GM19397 (cell line): ENCODE data around the gene ZNF195.
"Not testable (repeated sequence)": the region's sequence is repeated elsewhere in the genome, so short reads cannot be mapped to it uniquely, and the experiment has no call there.

ENCODE experiments used
- ATAC-seq: cut with Tn5 transposase; IDR thresholded peaks from one replicate; pipeline ENCODE4 v1.9.1; 2021; ENCODE audit warnings: mild to moderate bottlenecking, moderate library complexity; ENCODE audit not compliant: unreplicated experiment

Gene ZNF195

DNA sequence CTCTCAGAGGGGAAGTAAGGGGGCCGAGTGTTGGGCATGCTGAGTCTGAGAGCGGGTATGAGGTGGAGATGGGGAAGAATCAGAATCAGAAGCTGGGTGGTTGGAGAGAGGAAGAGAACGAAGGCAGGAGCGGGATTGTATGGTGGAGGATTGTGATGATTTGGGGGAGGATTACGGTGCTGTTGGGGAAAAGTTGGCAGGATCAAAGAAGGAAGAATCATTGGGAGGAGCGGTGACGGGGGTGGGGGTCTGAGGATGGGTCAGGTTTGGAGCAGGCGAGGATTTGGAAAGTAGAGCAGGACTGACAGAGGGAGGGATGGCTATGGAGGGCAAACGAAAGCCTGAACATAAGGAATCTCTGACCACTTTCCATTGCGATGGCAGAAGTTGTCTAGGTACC lies 22.1 kb downstream of the ZNF195 start:
- ATAC-seq, result no peak

- ATAC-seq, result no peak
Observed at GRCh38 chr11:3353066-3353465, 25.9 kb downstream of the ZNF195 start.

DNA sequence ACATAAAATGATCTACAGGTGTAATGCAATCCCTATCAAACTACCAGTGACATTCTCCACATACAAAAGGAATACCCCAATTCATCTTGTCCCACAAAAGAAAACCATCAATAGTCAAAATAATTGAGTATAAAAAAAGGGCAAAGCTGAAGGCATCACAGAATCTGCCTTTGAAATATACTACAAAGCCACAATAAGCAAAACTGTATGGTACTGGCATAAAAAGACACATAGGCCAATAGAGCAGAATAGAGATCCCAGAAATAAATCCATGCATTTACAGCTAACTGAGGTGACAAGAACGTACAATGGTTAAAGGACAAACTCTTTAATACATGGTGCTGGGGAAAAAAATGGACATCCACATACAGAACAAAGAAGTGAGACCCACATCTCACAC lies 31.8 kb downstream of the ZNF195 start:
- no peak for ATAC-seq

- no peak for ATAC-seq
Observed at GRCh38 chr11:3346587-3346986, 32.4 kb downstream of the ZNF195 start.

GRCh38 chr11:3345736-3346135 lies 33.2 kb downstream of the ZNF195 start:
- no peak for ATAC-seq

- ATAC-seq, result no peak
Observed at GRCh38 chr11:3344327-3345174, 34.4 kb downstream of the ZNF195 start.

GRCh38 chr11:3342709-3343108 lies 36.2 kb downstream of the ZNF195 start:
- no peak for ATAC-seq

DNA sequence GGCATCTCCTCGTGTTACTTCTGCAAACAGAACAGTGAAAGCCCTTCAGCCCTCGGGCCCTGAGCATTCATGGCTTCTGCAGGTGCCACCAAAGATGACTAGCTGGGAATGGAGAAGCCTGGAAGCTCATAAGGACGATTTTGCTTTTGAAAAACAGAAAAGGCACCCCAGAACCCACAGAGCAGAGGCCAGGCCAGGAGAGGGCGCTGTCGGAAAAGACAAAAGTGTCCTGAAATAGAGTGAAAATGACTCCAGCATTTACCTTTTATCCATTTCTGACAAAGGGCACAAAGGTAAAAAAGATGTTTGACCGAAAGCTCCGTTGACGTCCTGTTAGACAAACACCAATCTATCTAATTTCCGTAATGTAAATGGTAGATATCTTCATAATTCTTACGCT lies 37.6 kb downstream of the ZNF195 start:
- ATAC-seq, result no peak

GRCh38 chr11:3340025-3340424 lies 38.9 kb downstream of the ZNF195 start:
- no peak for ATAC-seq

GRCh38 chr11:3339340-3339624 lies 39.7 kb downstream of the ZNF195 start:
- ATAC-seq, result no peak

DNA sequence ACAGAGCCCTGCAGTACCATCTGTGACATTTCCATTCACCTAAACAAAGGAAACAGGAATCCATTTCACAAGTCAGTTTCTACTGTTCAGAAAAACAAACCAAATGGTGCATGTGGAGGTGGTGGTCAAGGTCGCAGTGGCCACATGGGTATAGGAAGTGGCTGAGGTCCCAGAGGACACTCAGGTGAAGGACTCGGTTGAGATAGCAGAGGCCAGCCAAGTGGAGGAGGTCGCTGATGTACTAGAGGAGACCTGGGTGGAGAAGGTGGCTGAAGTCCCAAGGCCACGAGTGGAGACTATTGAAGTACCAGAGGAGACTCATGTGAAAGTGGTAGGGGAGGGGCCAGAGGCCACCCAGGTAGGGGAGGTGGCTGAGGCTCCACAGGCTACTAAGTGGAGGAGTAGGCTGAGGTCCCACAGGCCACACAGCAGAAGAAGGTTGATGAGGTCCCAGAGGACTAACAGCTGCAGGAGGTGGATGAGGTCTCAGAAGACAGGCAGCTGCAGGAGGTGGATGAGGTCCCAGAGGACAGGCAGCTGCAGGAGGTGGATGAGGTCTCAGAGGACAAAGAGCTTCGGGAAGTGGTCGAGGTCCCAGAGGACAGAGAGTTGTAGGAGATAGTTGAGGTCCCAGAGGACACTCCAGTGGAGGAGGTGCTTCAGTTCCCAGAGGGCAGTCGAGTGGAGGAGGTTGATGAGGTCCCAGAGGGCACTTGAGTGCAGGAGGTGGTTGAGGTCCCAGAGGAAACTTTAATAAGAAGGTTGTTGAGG lies 40.2 kb downstream of the ZNF195 start:
- ATAC-seq, result no peak

DNA sequence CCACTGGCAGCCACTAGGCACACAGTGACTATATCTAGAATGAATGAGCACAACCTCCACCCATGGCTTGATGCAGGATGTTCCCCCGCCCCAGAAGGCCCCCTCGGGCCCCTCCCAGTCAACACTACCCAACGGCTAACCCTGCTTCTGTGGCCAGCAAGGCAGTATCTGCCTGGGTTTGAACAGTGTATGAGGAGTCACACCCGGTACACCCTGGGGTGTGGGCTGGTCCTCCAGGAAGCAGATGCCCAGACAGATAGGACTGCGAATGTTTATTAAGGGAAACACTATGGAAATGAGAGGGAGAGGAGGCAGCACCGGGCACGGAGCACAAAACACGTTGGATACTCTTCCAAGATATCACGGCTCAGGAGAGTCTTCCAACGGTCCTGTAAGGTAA lies 42.5 kb downstream of the ZNF195 start:
- ATAC-seq, result not testable (repeated sequence)

GRCh38 chr11:3333157-3333556 lies 45.8 kb downstream of the ZNF195 start:
- not testable (repeated sequence) for ATAC-seq

GRCh38 chr11:3331078-3331477 lies 47.9 kb downstream of the ZNF195 start:
- not testable (repeated sequence) for ATAC-seq

- not testable (repeated sequence) for ATAC-seq
Observed at GRCh38 chr11:3330064-3330463, 48.9 kb downstream of the ZNF195 start.

- not testable (repeated sequence) for ATAC-seq
Observed at GRCh38 chr11:3328503-3328902, 50.4 kb downstream of the ZNF195 start.

GRCh38 chr11:3326450-3326849 lies 52.5 kb downstream of the ZNF195 start:
- not testable (repeated sequence) for ATAC-seq

GRCh38 chr11:3324724-3325123 lies 54.2 kb downstream of the ZNF195 start:
- ATAC-seq, result not testable (repeated sequence)
